Neutrophil (primary cell): Measurements from ENCODE around the gene TMEM198.

Experiments
- H3K27ac ChIP-seq: fragments of 200-600 bp; sonication (generic); 2 replicates; pipeline ENCODE4 v1.5.1; 2016; ENCODE audit warnings: mild to moderate bottlenecking, moderate library complexity
- H3K27me3 ChIP-seq: fragments of 200-600 bp; sonication (generic); 2 replicates; pipeline ENCODE4 v1.6.0; 2016; ENCODE audit warnings: mild to moderate bottlenecking
- H3K36me3 ChIP-seq: fragments of 200-600 bp; sonication (generic); 2 replicates; pipeline ENCODE4 v1.5.1; 2017
- H3K4me1 ChIP-seq, 2 experiments: fragments of 200-600 bp in 1 of 2; sonication (generic) in 1 of 2; 1 replicate in 1 of 2; 2 replicates in 1 of 2; pipeline versions ENCODE4 v1.5.1 to v1.6.1; 2013 to 2016; ENCODE audit warnings: low read depth in 1 of 2, low read length in 1 of 2, mild to moderate bottlenecking in 1 of 2, moderate library complexity in 1 of 2; ENCODE audit not compliant: control insufficient read depth in 1 of 2, insufficient read depth in 1 of 2
- H3K4me3 ChIP-seq, 2 experiments: fragments of 200-600 bp in 1 of 2; sonication (generic) in 1 of 2; 1 replicate in 1 of 2; 2 replicates in 1 of 2; pipeline ENCODE4 v1.5.1; 2013 to 2016; ENCODE audit warnings: low read depth in 1 of 2, low read length in 1 of 2, mild to moderate bottlenecking in 1 of 2, moderate library complexity in 1 of 2
- H3K9me3 ChIP-seq: fragments of 200-600 bp; sonication (generic); 2 replicates; pipeline ENCODE4 v1.5.1; 2016
- TF ChIP-seq, protein P1 (sequence below): fragments of 200-600 bp; sonication (generic); IDR thresholded peaks from 2 replicates; pipeline ENCODE4 v1.5.1; 2016; ENCODE audit warnings: antibody characterized with exemption

The TMEM198 gene

DNA sequence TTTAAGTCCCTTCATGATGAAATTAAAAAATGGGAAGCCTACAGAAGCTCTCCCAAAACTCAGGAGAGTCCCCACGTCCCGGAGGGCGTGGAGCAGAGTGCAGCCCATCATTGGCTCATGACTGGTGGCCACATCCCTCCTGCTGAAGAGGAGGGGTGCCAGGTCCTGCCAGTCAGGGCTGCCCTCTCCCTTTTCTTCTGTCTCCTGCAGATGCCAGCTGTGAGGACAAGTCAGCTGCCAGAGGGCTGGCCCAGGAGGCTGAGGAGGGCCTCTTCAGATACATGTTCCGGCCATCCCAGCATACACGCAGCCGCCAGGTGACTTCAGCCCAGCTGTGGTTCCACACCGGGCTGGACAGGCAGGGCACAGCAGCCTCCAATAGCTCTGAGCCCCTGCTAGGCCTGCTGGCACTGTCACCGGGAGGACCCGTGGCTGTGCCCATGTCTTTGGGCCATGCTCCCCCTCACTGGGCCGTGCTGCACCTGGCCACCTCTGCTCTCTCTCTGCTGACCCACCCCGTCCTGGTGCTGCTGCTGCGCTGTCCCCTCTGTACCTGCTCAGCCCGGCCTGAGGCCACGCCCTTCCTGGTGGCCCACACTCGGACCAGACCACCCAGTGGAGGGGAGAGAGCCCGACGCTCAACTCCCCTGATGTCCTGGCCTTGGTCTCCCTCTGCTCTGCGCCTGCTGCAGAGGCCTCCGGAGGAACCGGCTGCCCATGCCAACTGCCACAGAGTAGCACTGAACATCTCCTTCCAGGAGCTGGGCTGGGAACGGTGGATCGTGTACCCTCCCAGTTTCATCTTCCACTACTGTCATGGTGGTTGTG is 30.9 kb downstream of the TMEM198 start:
- TF ChIP-seq, protein P1, sequence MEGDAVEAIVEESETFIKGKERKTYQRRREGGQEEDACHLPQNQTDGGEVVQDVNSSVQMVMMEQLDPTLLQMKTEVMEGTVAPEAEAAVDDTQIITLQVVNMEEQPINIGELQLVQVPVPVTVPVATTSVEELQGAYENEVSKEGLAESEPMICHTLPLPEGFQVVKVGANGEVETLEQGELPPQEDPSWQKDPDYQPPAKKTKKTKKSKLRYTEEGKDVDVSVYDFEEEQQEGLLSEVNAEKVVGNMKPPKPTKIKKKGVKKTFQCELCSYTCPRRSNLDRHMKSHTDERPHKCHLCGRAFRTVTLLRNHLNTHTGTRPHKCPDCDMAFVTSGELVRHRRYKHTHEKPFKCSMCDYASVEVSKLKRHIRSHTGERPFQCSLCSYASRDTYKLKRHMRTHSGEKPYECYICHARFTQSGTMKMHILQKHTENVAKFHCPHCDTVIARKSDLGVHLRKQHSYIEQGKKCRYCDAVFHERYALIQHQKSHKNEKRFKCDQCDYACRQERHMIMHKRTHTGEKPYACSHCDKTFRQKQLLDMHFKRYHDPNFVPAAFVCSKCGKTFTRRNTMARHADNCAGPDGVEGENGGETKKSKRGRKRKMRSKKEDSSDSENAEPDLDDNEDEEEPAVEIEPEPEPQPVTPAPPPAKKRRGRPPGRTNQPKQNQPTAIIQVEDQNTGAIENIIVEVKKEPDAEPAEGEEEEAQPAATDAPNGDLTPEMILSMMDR, result no peak
- no peak overlapping the region for H3K4me3 ChIP-seq

GRCh38 chr2:219575566-219576504 is 32.0 kb downstream of the TMEM198 start:
- Histone ChIP-seq H3K36me3 (no peaks in the 10 kb centered on the region), H3K27ac (no peak overlapping the region), H3K27me3 (peaks cover 64% of the 10 kb centered on the region), H3K4me3 (no peak overlapping the region), H3K4me1 (peaks cover 0 to 7% of the 10 kb centered on the region in 2 experiments), H3K9me3 (no peaks in the 10 kb centered on the region)
- TF ChIP-seq, protein P1, result no peak

More for the DNA sequence above, 30.9 kb downstream of the TMEM198 start:
- peaks cover 75% of the 10 kb centered on the region for H3K27me3 ChIP-seq
- H3K4me1 ChIP-seq, result peaks cover 0 to 10% of the 10 kb centered on the region in 2 experiments
- no peaks in the 10 kb centered on the region for H3K9me3 ChIP-seq
- no peak overlapping the region for H3K27ac ChIP-seq
- no peaks in the 10 kb centered on the region for H3K36me3 ChIP-seq

- Histone ChIP-seq H3K27ac (no peak overlapping the region), H3K4me3 (no peak overlapping the region), H3K9me3 (no peaks in the 10 kb centered on the region), H3K27me3 (peaks cover 54% of the 10 kb centered on the region), H3K36me3 (no peaks in the 10 kb centered on the region), H3K4me1 (no peaks in the 10 kb centered on the region)
- TF ChIP-seq, protein P1, result no peak
Measured at GRCh38 chr2:219576505-219577388, 32.9 kb downstream of the TMEM198 start.

GRCh38 chr2:219578811-219579613 is 35.2 kb downstream of the TMEM198 start:
- no peaks in the 10 kb centered on the region for H3K36me3 ChIP-seq
- H3K27me3 ChIP-seq, result peaks cover 32% of the 10 kb centered on the region
- H3K4me3 ChIP-seq, result no peak overlapping the region
- TF ChIP-seq, protein P1, result no peak
- no peaks in the 10 kb centered on the region for H3K9me3 ChIP-seq
- H3K4me1 ChIP-seq, result no peaks in the 10 kb centered on the region
- no peak overlapping the region for H3K27ac ChIP-seq
